ENCODE data around the gene RAMP3. TPM values are rescaled to one million over a fixed set of nuclear protein-coding genes. Genes with fewer than 3 reads are reported as not detected.

The RAMP3 gene
- total and polyA plus RNA-seq, 9 of the 15 experiments (the other 6 are each of a cell fraction or from before 2014, with no cell fraction given): not detected

- TF ChIP-seq FOXA1 (IDR thresholded peaks at IDR 0.05; ENCODE audit: borderline replicate concordance) (no peak), PHB2 (IDR thresholded peaks at IDR 0.05; ENCODE audit: low read depth) (no peak), MAX (CRISPR knock-in tag; IDR thresholded peaks at IDR 0.05) (peak; percentile 100), PPARD (CRISPR knock-in tag; IDR thresholded peaks at IDR 0.05) (no peak), ZKSCAN8 (CRISPR knock-in tag; IDR thresholded peaks at IDR 0.05) (no peak), NCOA2 (IDR thresholded peaks at IDR 0.05; ENCODE audit: partially characterized antibody in 2 of 2) (no peak), ZBTB26 (CRISPR knock-in tag; IDR thresholded peaks at IDR 0.05) (no peak; the same call in 1 of the 2 replicates), NELFE (IDR thresholded peaks at IDR 0.05; ENCODE audit: insufficient read depth, insufficient read length) (no peak), MEF2A (IDR thresholded peaks at IDR 0.05; ENCODE audit: control insufficient read depth, low read depth, low read length) (no peak), BCOR (IDR thresholded peaks at IDR 0.05) (no peak), ZSCAN32 (CRISPR knock-in tag; IDR thresholded peaks at IDR 0.05) (no peak), NFIC (IDR thresholded peaks at IDR 0.05) (peak; percentile 60), ZNF282 (CRISPR knock-in tag; IDR thresholded peaks at IDR 0.05) (peak; percentile 83; the same call in 1 of the 2 replicates), BRD4 (IDR thresholded peaks at IDR 0.05) (0 out of 2 replicates have a peak, but pooled peaks have one; percentile 26), PURB (CRISPR knock-in tag; IDR thresholded peaks at IDR 0.05; ENCODE audit: low read depth) (no peak), ZBED1 (IDR thresholded peaks at IDR 0.05) (peak; percentile 72; the same call in 1 of the 2 replicates), HCFC1 (IDR thresholded peaks at IDR 0.05; ENCODE audit: low read depth, low read length) (peak; percentile 86)
- TF ChIP-seq, protein P1, sequence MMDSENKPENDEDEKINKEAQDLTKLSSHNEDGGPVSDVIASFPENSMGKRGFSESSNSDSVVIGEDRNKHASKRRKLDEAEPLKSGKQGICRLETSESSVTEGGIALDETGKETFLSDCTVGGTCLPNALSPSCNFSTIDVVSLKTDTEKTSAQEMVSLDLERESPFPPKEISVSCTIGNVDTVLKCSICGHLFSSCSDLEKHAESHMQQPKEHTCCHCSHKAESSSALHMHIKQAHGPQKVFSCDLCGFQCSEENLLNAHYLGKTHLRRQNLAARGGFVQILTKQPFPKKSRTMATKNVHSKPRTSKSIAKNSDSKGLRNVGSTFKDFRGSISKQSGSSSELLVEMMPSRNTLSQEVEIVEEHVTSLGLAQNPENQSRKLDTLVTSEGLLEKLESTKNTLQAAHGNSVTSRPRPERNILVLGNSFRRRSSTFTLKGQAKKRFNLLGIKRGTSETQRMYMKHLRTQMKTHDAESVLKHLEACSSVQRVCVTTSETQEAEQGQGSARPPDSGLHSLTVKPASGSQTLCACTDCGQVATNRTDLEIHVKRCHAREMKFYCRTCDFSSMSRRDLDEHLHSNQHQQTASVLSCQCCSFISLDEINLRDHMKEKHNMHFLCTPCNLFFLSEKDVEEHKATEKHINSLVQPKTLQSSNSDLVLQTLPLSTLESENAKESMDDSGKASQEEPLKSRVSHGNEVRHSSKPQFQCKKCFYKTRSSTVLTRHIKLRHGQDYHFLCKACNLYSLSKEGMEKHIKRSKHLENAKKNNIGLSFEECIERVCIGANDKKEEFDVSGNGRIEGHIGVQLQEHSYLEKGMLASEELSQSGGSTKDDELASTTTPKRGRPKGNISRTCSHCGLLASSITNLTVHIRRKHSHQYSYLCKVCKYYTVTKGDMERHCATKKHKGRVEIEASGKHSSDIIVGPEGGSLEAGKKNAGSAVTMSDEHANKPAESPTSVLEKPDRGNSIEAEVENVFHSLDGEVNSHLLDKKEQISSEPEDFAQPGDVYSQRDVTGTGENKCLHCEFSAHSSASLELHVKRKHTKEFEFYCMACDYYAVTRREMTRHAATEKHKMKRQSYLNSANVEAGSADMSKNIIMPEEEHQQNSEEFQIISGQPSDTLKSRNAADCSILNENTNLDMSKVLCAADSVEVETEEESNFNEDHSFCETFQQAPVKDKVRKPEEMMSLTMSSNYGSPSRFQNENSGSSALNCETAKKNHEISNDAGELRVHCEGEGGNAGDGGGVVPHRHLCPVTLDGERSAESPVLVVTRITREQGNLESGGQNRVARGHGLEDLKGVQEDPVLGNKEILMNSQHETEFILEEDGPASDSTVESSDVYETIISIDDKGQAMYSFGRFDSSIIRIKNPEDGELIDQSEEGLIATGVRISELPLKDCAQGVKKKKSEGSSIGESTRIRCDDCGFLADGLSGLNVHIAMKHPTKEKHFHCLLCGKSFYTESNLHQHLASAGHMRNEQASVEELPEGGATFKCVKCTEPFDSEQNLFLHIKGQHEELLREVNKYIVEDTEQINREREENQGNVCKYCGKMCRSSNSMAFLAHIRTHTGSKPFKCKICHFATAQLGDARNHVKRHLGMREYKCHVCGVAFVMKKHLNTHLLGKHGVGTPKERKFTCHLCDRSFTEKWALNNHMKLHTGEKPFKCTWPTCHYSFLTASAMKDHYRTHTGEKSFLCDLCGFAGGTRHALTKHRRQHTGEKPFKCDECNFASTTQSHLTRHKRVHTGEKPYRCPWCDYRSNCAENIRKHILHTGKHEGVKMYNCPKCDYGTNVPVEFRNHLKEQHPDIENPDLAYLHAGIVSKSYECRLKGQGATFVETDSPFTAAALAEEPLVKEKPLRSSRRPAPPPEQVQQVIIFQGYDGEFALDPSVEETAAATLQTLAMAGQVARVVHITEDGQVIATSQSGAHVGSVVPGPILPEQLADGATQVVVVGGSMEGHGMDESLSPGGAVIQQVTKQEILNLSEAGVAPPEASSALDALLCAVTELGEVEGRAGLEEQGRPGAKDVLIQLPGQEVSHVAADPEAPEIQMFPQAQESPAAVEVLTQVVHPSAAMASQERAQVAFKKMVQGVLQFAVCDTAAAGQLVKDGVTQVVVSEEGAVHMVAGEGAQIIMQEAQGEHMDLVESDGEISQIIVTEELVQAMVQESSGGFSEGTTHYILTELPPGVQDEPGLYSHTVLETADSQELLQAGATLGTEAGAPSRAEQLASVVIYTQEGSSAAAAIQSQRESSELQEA (IDR thresholded peaks at IDR 0.05; ENCODE audit: low read depth): no peak
Observed at GRCh38 chr7:45111298-45112223, 46.0 kb upstream of the RAMP3 start, which contains the start of gene TBRG4 (continued).
